Testis (tissue), 2 donors: ENCODE data around the gene CCNY.

Experiments
- CTCF ChIP-seq, 3 experiments: fragments of 450-650 bp in 2 of 3; fragments of 200-600 bp in 1 of 3; sonication (generic) in 1 of 3; IDR thresholded peaks; one replicate each; pipeline ENCODE4 v1.5.1; 2016 to 2019; ENCODE audit warnings: antibody characterized with exemption in 3 of 3, mild to moderate bottlenecking in 2 of 3, moderate library complexity in 1 of 3
- POLR2A ChIP-seq: fragments of 450-650 bp; IDR thresholded peaks from one replicate; pipeline ENCODE4 v1.6.1; 2017; ENCODE audit warnings: antibody characterized with exemption, mild to moderate bottlenecking, moderate library complexity

GRCh38 chr10:35487336-35488034, 151.2 kb downstream of the CCNY start:
- TF ChIP-seq CTCF (IDR thresholded peaks at IDR 0.05), result no peak
- TF ChIP-seq POLR2A, result no peak
